ENCODE data around the gene TXN.

The TXN gene

DNA sequence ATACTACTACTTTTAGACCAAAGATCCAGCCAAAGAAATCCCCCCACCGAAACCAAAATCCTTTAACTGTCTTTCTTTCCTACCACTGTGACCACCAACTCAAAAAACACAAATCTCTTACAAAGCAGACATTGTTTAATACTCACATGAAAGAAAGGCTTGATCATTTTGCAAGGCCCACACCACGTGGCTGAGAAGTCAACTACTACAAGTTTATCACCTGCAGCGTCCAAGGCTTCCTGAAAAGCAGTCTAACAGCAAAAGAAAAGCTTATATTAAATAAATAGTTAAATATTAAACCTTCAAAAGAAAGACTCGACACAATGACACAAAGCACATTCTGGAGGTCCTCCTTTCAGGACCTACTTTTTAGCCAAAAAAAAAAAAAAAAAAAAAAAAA is 5.1 kb downstream of the TXN start:
- TF ChIP-seq, protein P1, sequence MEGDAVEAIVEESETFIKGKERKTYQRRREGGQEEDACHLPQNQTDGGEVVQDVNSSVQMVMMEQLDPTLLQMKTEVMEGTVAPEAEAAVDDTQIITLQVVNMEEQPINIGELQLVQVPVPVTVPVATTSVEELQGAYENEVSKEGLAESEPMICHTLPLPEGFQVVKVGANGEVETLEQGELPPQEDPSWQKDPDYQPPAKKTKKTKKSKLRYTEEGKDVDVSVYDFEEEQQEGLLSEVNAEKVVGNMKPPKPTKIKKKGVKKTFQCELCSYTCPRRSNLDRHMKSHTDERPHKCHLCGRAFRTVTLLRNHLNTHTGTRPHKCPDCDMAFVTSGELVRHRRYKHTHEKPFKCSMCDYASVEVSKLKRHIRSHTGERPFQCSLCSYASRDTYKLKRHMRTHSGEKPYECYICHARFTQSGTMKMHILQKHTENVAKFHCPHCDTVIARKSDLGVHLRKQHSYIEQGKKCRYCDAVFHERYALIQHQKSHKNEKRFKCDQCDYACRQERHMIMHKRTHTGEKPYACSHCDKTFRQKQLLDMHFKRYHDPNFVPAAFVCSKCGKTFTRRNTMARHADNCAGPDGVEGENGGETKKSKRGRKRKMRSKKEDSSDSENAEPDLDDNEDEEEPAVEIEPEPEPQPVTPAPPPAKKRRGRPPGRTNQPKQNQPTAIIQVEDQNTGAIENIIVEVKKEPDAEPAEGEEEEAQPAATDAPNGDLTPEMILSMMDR (IDR thresholded peaks at IDR 0.05; ENCODE audit: borderline replicate concordance, insufficient read depth, low read depth, low read length): no peak
- H3K4me3 ChIP-seq (ENCODE audit: low read depth, low read length): no peak overlapping the region

DNA sequence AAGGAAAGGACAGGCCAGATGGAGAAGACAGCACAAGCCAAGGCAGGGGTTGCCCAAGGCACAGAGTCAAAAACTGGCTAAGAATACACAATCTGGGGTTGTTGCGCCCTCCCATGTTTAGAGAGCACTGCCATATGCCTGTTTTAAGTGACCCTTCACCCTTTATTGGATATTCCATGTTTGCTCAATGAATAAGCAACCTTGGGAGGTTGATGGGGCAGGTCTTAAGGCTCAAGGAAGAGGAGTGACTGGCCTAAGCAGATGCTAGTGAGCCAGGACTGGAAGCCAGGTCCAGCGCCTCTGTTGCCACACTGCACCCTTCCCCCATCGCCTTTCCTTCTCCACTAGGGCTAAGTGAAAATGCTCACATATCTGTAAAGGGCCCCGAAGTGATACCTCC is 6.7 kb downstream of the TXN start:
- no peak overlapping the region for H3K4me3 ChIP-seq (ENCODE audit: low read depth, low read length)
- TF ChIP-seq, protein P1 (IDR thresholded peaks at IDR 0.05; ENCODE audit: borderline replicate concordance, insufficient read depth, low read depth, low read length): no peak

DNA sequence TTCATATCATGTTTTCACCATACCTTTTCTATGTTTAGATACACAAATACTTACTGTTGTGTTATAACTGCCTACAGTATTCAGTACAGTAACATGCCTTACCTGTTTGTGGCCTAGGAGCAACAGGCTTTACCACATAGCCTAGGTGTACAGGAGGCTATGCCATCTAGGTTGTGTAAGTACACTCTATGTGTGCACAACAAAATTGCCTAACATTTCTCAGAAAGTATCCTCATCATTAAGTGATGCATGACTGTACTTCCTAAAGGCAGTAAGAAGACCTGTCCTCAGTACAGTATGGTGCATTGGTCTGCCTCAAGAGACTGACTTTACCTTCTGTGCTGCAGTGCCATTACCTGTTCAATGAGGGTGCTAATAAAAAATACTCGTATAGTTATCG is 7.9 kb downstream of the TXN start:
- H3K4me3 ChIP-seq (ENCODE audit: low read depth, low read length): no peak overlapping the region
- TF ChIP-seq, protein P1 (IDR thresholded peaks at IDR 0.05; ENCODE audit: borderline replicate concordance, insufficient read depth, low read depth, low read length): no peak

DNA sequence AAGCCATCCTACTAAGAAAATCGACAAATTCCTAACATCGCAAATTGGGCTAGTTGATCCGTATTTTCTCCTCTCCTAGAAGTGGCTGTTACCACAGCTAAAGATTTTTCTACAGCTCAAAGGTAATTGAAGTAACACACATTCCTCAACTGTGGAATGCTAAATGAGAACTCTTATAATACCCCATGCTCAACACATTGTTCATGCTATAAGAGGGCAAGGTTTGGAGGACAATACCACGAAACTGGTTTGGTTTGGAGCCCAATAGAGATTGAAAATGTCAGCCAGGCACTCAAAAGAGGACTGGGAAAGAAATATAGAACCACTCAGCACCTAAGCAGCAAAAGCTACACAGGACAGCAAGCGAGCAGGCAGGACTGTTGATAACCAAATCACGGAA is 10.1 kb downstream of the TXN start:
- TF ChIP-seq, protein P1 (IDR thresholded peaks at IDR 0.05; ENCODE audit: borderline replicate concordance, insufficient read depth, low read depth, low read length): no peak

DNA sequence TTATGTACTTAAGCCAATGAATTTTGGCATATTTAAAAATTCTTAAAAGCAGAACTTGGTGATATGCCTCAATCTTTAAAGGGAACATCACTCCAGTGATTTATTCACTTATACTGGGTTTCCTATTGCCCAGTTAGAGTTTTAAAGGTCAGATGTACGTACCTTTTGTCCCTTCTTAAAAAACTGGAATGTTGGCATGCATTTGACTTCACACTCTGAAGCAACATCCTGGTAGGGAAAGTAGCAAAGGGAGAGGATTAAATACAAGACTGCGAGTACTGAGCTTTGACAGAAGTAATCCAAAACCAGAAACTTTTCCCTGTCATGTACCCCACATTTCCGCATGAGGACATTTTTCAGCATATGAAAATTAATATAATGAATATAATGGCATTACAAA is 11.7 kb downstream of the TXN start:
- TF ChIP-seq, protein P1 (IDR thresholded peaks at IDR 0.05; ENCODE audit: borderline replicate concordance, insufficient read depth, low read depth, low read length): no peak
- H3K4me3 ChIP-seq (ENCODE audit: low read depth, low read length): no peak overlapping the region

More for the DNA sequence above, 10.1 kb downstream of the TXN start:
- no peak overlapping the region for H3K4me3 ChIP-seq (ENCODE audit: low read depth, low read length)

DNA sequence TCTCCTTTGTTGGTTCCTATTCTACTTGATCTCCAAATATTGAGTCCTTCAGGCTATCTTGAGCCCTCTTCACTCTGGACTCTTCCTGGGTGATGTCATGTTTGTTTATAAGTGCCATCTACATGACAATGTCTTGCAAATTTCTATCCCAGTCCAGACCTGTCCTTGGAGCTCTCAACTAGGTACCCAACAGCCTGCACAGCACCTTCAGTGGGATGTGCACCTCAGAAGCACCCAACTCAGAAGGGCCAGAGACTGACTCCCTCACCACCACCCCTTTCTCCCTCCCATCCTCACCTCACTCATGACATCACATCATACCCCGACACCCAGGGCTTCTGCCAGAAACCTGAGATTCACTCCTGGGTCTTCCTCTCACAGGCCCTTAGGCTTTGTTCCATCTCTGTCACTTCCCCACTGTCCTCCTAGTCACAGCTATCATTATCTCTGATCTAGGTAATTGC is 14.4 kb downstream of the TXN start:
- no peak overlapping the region for H3K4me3 ChIP-seq (ENCODE audit: low read depth, low read length)
- TF ChIP-seq, protein P1 (IDR thresholded peaks at IDR 0.05; ENCODE audit: borderline replicate concordance, insufficient read depth, low read depth, low read length): no peak

DNA sequence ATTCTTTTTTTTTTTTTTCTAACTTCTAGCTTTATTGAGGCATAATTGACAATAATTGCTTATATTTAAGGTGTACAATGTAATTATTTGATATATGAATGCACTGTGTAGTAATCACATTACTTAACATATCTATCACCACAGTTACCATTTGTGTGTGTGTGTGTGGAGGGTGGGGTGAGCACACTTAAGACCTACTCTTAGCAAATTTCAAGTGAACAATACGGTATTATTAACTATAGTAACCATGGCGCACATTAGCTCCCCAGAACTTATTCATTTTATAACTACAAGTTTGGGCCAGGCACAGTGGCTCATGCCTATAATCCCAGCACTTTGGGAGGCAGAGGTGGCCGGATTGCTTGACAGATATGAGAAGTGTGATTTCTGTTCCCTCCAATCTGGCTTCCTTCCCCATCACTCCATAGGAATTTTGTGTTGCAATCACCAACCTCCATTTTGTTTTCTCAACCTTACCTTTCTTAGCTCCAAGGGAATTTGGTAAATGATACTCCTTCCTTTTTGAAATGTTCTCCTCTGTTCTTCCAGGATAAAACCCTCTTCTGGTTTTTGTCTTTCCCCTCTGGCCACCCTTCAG is 14.9 kb downstream of the TXN start:
- TF ChIP-seq, protein P1 (IDR thresholded peaks at IDR 0.05; ENCODE audit: borderline replicate concordance, insufficient read depth, low read depth, low read length): no peak
- no peak overlapping the region for H3K4me3 ChIP-seq (ENCODE audit: low read depth, low read length)

Data from GM12875 (cell line).